ENCODE results near the gene DPH7.

Gene DPH7

GRCh38 chr9:137506274-137506673 lies 72.5 kb downstream of the DPH7 start:
- Histone ChIP-seq H3K27me3 (ENCODE audit: insufficient read depth, low read length, poor library complexity) (no peaks in the 10 kb centered on the region), H3K4me2 (ENCODE audit: insufficient read depth, low read length) (no peak overlapping the region), H3K27ac (ENCODE audit: low read length) (no peak overlapping the region), H2AFZ (ENCODE audit: low read depth, low read length) (no peak overlapping the region), H4K20me1 (ENCODE audit: insufficient read depth, low read length) (no peaks in the 10 kb centered on the region; the same call in 1 of the 2 replicates), H3K4me3 (ENCODE audit: low read depth in 1 of 2, low read length in 2 of 2) (no peak overlapping the region), H3K79me2 (ENCODE audit: insufficient read depth, low read length) (no peaks in the 10 kb centered on the region), H3K4me1 (ENCODE audit: insufficient read depth, low read length) (no peaks in the 10 kb centered on the region), H3K36me3 (ENCODE audit: insufficient read depth, low read length) (no peaks in the 10 kb centered on the region), H3K9me3 (ENCODE audit: insufficient read depth, low read length, severe bottlenecking) (no peaks in the 10 kb centered on the region), H3K9ac (ENCODE audit: low read depth, low read length) (no peak overlapping the region)
- TF ChIP-seq EZH2 (IDR thresholded peaks at IDR 0.05; ENCODE audit: borderline replicate concordance, low read depth, low read length, severe bottlenecking): no peak
- DNase-seq (no peak), ATAC-seq (ENCODE audit: insufficient read depth, low read depth) (no peak)

- Histone ChIP-seq H3K27ac (ENCODE audit: low read length) (no peak overlapping the region), H3K79me2 (ENCODE audit: insufficient read depth, low read length) (no peaks in the 10 kb centered on the region), H4K20me1 (ENCODE audit: insufficient read depth, low read length) (no peaks in the 10 kb centered on the region; the same call in 1 of the 2 replicates), H3K4me3 (ENCODE audit: low read depth in 1 of 2, low read length in 2 of 2) (no peak overlapping the region), H3K36me3 (ENCODE audit: insufficient read depth, low read length) (no peaks in the 10 kb centered on the region), H3K27me3 (ENCODE audit: insufficient read depth, low read length, poor library complexity) (no peaks in the 10 kb centered on the region), H2AFZ (ENCODE audit: low read depth, low read length) (no peak overlapping the region), H3K4me1 (ENCODE audit: insufficient read depth, low read length) (no peaks in the 10 kb centered on the region), H3K4me2 (ENCODE audit: insufficient read depth, low read length) (no peak overlapping the region), H3K9me3 (ENCODE audit: insufficient read depth, low read length, severe bottlenecking) (no peaks in the 10 kb centered on the region), H3K9ac (ENCODE audit: low read depth, low read length) (no peak overlapping the region)
- ATAC-seq (ENCODE audit: insufficient read depth, low read depth) (no peak), DNase-seq (no peak)
- no peak for TF ChIP-seq EZH2 (IDR thresholded peaks at IDR 0.05; ENCODE audit: borderline replicate concordance, low read depth, low read length, severe bottlenecking)
- no peak for TF ChIP-seq CTCF (IDR thresholded peaks at IDR 0.05; ENCODE audit: borderline replicate concordance, extremely low read depth, low read length, poor library complexity, severe bottlenecking)
Measured at GRCh38 chr9:137505421-137506140, 73.1 kb downstream of the DPH7 start.

Measured in DND-41 (cell line).